ENCODE data around the gene GLO1. TPM values are rescaled to one million over a fixed set of nuclear protein-coding genes. Genes with fewer than 3 reads are reported as not detected.

GLO1 gene
- polyA plus RNA-seq (201 to 301 TPM (median 210 TPM) in 3 replicates), polyA minus RNA-seq (19.5 to 116 TPM (median 83.1 TPM) in 3 replicates)
- 50.6 TPM for polyA plus RNA-seq (2011; ENCODE audit: low read depth)
- 200 and 342 TPM in 2 replicates for polyA plus RNA-seq (2011; cell fraction: cytosol; rRNA removed)
- polyA plus RNA-seq (2011; cell fraction: nucleus; rRNA removed): 92.1 and 104 TPM in 2 replicates
- 116 and 221 TPM in 2 replicates for polyA plus RNA-seq (2012; ENCODE audit: low replicate concordance)
- 143 TPM for polyA minus RNA-seq (2011; cell fraction: cytosol; rRNA and poly(A)+ RNA removed)
- 32.5 and 60.0 TPM in 2 replicates for polyA minus RNA-seq (2011; cell fraction: nucleus; rRNA and poly(A)+ RNA removed)

- Histone ChIP-seq H3K27me3 (ENCODE audit: control insufficient read depth, extremely low read depth, insufficient read depth, low read length) (no peaks in the 10 kb centered on the region), H3K36me3 (ENCODE audit: control insufficient read depth in 2 of 2, extremely low read depth in 1 of 2, insufficient read depth in 2 of 2, low read length in 2 of 2) (peaks cover 2 to 3% of the 10 kb centered on the region in 2 experiments), H4K20me1 (ENCODE audit: control insufficient read depth, extremely low read depth, insufficient read depth, low read length) (peaks cover 3% of the 10 kb centered on the region), H3K4me3 (ENCODE audit: control insufficient read depth in 2 of 3, extremely low read depth in 1 of 3, insufficient read depth in 2 of 3, low read depth in 1 of 3, low read length in 3 of 3) (peak within 1 kb of the TSS; percentile 69 to 90 (median 76)), H3K4me1 (ENCODE audit: control insufficient read depth, extremely low read depth, insufficient read depth, low read length) (no peaks in the 10 kb centered on the region), H3K4me2 (ENCODE audit: control insufficient read depth, extremely low read depth, insufficient read depth, low read depth, low read length) (peak within 1 kb of the TSS; percentile 70), H2AFZ (ENCODE audit: control insufficient read depth, low read length) (peak within 1 kb of the TSS; percentile 74), H3K9me3 (ENCODE audit: control insufficient read depth, low read depth, low read length) (no peaks in the 10 kb centered on the region), H3K79me2 (ENCODE audit: control insufficient read depth, insufficient read depth, low read length) (peaks cover 45% of the 10 kb centered on the region), H3K9ac (ENCODE audit: control insufficient read depth, extremely low read depth, insufficient read depth, low read length) (peak within 1 kb of the TSS; percentile 91), H3K9me1 (ENCODE audit: control insufficient read depth, extremely low read depth, insufficient read depth, low read length) (no peaks in the 10 kb centered on the region), H3K27ac (ENCODE audit: control insufficient read depth, insufficient read depth, low read length) (peak within 1 kb of the TSS; percentile 92)
- dilution Hi-C loops (cut with MboI; ENCODE audit: extremely low pct_ligation_motif_present, low sequenced_read_pairs): no loop called here
- DNase-seq (ENCODE audit: low read depth, low spot score): peak; percentile 95
- TF ChIP-seq, protein P1, sequence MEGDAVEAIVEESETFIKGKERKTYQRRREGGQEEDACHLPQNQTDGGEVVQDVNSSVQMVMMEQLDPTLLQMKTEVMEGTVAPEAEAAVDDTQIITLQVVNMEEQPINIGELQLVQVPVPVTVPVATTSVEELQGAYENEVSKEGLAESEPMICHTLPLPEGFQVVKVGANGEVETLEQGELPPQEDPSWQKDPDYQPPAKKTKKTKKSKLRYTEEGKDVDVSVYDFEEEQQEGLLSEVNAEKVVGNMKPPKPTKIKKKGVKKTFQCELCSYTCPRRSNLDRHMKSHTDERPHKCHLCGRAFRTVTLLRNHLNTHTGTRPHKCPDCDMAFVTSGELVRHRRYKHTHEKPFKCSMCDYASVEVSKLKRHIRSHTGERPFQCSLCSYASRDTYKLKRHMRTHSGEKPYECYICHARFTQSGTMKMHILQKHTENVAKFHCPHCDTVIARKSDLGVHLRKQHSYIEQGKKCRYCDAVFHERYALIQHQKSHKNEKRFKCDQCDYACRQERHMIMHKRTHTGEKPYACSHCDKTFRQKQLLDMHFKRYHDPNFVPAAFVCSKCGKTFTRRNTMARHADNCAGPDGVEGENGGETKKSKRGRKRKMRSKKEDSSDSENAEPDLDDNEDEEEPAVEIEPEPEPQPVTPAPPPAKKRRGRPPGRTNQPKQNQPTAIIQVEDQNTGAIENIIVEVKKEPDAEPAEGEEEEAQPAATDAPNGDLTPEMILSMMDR (optimal IDR thresholded peaks at IDR 0.05 in 1 of 3, IDR thresholded peaks at IDR 0.05 in 1 of 3, conservative IDR thresholded peaks at IDR 0.05 in 1 of 3; ENCODE audit: extremely low read depth in 1 of 3, insufficient read depth in 2 of 3, low read length in 3 of 3): no peak
- no peak for TF ChIP-seq EZH2 (IDR thresholded peaks at IDR 0.05; ENCODE audit: low read length)
- FAIRE-seq: peak; percentile 92
Observed at GRCh38 chr6:38702558-38703397, at the start of gene GLO1. GLO1 (minus strand) TSS chr6:38703145; CDS start chr6:38703054, 91 bp downstream.

- H3K4me1 ChIP-seq (ENCODE audit: control insufficient read depth, extremely low read depth, insufficient read depth, low read length): peaks cover 14% of the 10 kb centered on the region
- dilution Hi-C loops (cut with MboI; ENCODE audit: extremely low pct_ligation_motif_present, low sequenced_read_pairs): no loop called here
- H4K20me1 ChIP-seq (ENCODE audit: control insufficient read depth, extremely low read depth, insufficient read depth, low read length): no peaks in the 10 kb centered on the region
- TF ChIP-seq EZH2 (IDR thresholded peaks at IDR 0.05; ENCODE audit: low read length): no peak
- TF ChIP-seq, protein P1 (optimal IDR thresholded peaks at IDR 0.05 in 1 of 3, IDR thresholded peaks at IDR 0.05 in 1 of 3, conservative IDR thresholded peaks at IDR 0.05 in 1 of 3; ENCODE audit: extremely low read depth in 1 of 3, insufficient read depth in 2 of 3, low read length in 3 of 3): no peak
- FAIRE-seq (no peak), DNase-seq (ENCODE audit: low read depth, low spot score) (no peak)
- no peaks in the 10 kb centered on the region for H3K9me3 ChIP-seq (ENCODE audit: control insufficient read depth, low read depth, low read length)
- no peaks in the 10 kb centered on the region for H3K27me3 ChIP-seq (ENCODE audit: control insufficient read depth, extremely low read depth, insufficient read depth, low read length)
- no peak overlapping the region for H3K4me3 ChIP-seq (ENCODE audit: control insufficient read depth in 2 of 3, extremely low read depth in 1 of 3, insufficient read depth in 2 of 3, low read depth in 1 of 3, low read length in 3 of 3)
- H2AFZ ChIP-seq (ENCODE audit: control insufficient read depth, low read length): no peak overlapping the region
- no peak overlapping the region for H3K4me2 ChIP-seq (ENCODE audit: control insufficient read depth, extremely low read depth, insufficient read depth, low read depth, low read length)
- H3K9me1 ChIP-seq (ENCODE audit: control insufficient read depth, extremely low read depth, insufficient read depth, low read length): no peaks in the 10 kb centered on the region
- H3K36me3 ChIP-seq (ENCODE audit: control insufficient read depth in 2 of 2, extremely low read depth in 1 of 2, insufficient read depth in 2 of 2, low read length in 2 of 2): no peaks in the 10 kb centered on the region
- no peak overlapping the region for H3K27ac ChIP-seq (ENCODE audit: control insufficient read depth, insufficient read depth, low read length)
- H3K9ac ChIP-seq (ENCODE audit: control insufficient read depth, extremely low read depth, insufficient read depth, low read length): no peak overlapping the region
- H3K79me2 ChIP-seq (ENCODE audit: control insufficient read depth, insufficient read depth, low read length): no peaks in the 10 kb centered on the region
Observed at GRCh38 chr6:38750968-38751615, 48.1 kb upstream of the GLO1 start.
